HUES6 (cell line): ENCODE data around the gene TLE3.

ENCODE experiments used
- H3K27ac ChIP-seq: 2 replicates; pipeline ENCODE4 v1.7.0; 2013; ENCODE audit warnings: low read depth, mild to moderate bottlenecking, low read length, inconsistent platforms
- H3K27me3 ChIP-seq: 2 replicates; pipeline ENCODE4 v1.6.1; 2013; ENCODE audit warnings: low read length; ENCODE audit not compliant: control insufficient read depth, insufficient read depth
- H3K36me3 ChIP-seq: 2 replicates; pipeline ENCODE4 v1.6.1; 2013; ENCODE audit warnings: low read length; ENCODE audit not compliant: control insufficient read depth, insufficient read depth
- H3K4me1 ChIP-seq: 2 replicates; pipeline ENCODE4 v1.6.1; 2013; ENCODE audit warnings: low read length; ENCODE audit not compliant: control insufficient read depth, insufficient read depth
- H3K4me3 ChIP-seq: 2 replicates; pipeline ENCODE4 v1.5.1; 2013; ENCODE audit warnings: low read depth, low read length
- H3K9ac ChIP-seq: one replicate; pipeline ENCODE4 v1.6.1; 2013; ENCODE audit warnings: mild to moderate bottlenecking, low read length
- H3K9me3 ChIP-seq: 2 replicates; pipeline ENCODE4 v1.6.1; 2013; ENCODE audit warnings: low read depth, low read length; ENCODE audit not compliant: control insufficient read depth, insufficient read depth

The TLE3 gene

GRCh38 chr15:70061696-70062270 is 35.9 kb downstream of the TLE3 start:
- Histone ChIP-seq H3K27ac (no peak overlapping the region), H3K9ac (no peak overlapping the region), H3K36me3 (peaks cover 96% of the 10 kb centered on the region), H3K9me3 (no peaks in the 10 kb centered on the region), H3K27me3 (no peaks in the 10 kb centered on the region), H3K4me1 (no peaks in the 10 kb centered on the region), H3K4me3 (no peak overlapping the region)

GRCh38 chr15:70060993-70061305 is 36.8 kb downstream of the TLE3 start:
- Histone ChIP-seq H3K36me3 (peaks cover 94% of the 10 kb centered on the region), H3K27me3 (no peaks in the 10 kb centered on the region), H3K4me1 (no peaks in the 10 kb centered on the region), H3K27ac (no peak overlapping the region), H3K4me3 (no peak overlapping the region), H3K9me3 (no peaks in the 10 kb centered on the region), H3K9ac (no peak overlapping the region)

- no peak overlapping the region for H3K9ac ChIP-seq
- H3K9me3 ChIP-seq, result no peaks in the 10 kb centered on the region
- H3K27ac ChIP-seq, result no peak overlapping the region
- no peaks in the 10 kb centered on the region for H3K27me3 ChIP-seq
- H3K36me3 ChIP-seq, result peaks cover 95% of the 10 kb centered on the region
- no peak overlapping the region for H3K4me3 ChIP-seq
- H3K4me1 ChIP-seq, result no peaks in the 10 kb centered on the region
Observed at GRCh38 chr15:70060214-70060992, 37.3 kb downstream of the TLE3 start.

GRCh38 chr15:70059476-70060213 is 38.1 kb downstream of the TLE3 start:
- Histone ChIP-seq H3K4me3 (no peak overlapping the region), H3K9me3 (no peaks in the 10 kb centered on the region), H3K27me3 (no peaks in the 10 kb centered on the region), H3K4me1 (no peaks in the 10 kb centered on the region), H3K9ac (no peak overlapping the region), H3K36me3 (peaks cover 96% of the 10 kb centered on the region), H3K27ac (no peak overlapping the region)

- no peaks in the 10 kb centered on the region for H3K4me1 ChIP-seq
- no peaks in the 10 kb centered on the region for H3K27me3 ChIP-seq
- no peak overlapping the region for H3K4me3 ChIP-seq
- H3K9ac ChIP-seq, result no peak overlapping the region
- H3K9me3 ChIP-seq, result no peaks in the 10 kb centered on the region
- peaks cover 96% of the 10 kb centered on the region for H3K36me3 ChIP-seq
- no peak overlapping the region for H3K27ac ChIP-seq
Observed at GRCh38 chr15:70058642-70059360, 38.9 kb downstream of the TLE3 start.

- Histone ChIP-seq H3K4me3 (no peak overlapping the region), H3K4me1 (no peaks in the 10 kb centered on the region), H3K36me3 (peaks cover 96% of the 10 kb centered on the region), H3K27ac (no peak overlapping the region), H3K9ac (no peak overlapping the region), H3K9me3 (no peaks in the 10 kb centered on the region), H3K27me3 (no peaks in the 10 kb centered on the region)
Observed at GRCh38 chr15:70057931-70058641, 39.6 kb downstream of the TLE3 start.

GRCh38 chr15:70056091-70056680 is 41.5 kb downstream of the TLE3 start:
- H3K4me1 ChIP-seq, result no peaks in the 10 kb centered on the region
- no peak overlapping the region for H3K4me3 ChIP-seq
- no peaks in the 10 kb centered on the region for H3K27me3 ChIP-seq
- H3K36me3 ChIP-seq, result peaks cover 95% of the 10 kb centered on the region
- no peaks in the 10 kb centered on the region for H3K9me3 ChIP-seq
- H3K9ac ChIP-seq, result no peak overlapping the region
- H3K27ac ChIP-seq, result no peak overlapping the region

- Histone ChIP-seq H3K4me1 (no peaks in the 10 kb centered on the region), H3K27ac (no peak overlapping the region), H3K9me3 (no peaks in the 10 kb centered on the region), H3K27me3 (no peaks in the 10 kb centered on the region), H3K36me3 (peaks cover 95% of the 10 kb centered on the region), H3K9ac (no peak overlapping the region), H3K4me3 (no peak overlapping the region)
Observed at GRCh38 chr15:70055601-70056051, 42.1 kb downstream of the TLE3 start.

GRCh38 chr15:70054884-70055387 is 42.8 kb downstream of the TLE3 start:
- H3K9me3 ChIP-seq, result no peaks in the 10 kb centered on the region
- H3K27me3 ChIP-seq, result no peaks in the 10 kb centered on the region
- peaks cover 95% of the 10 kb centered on the region for H3K36me3 ChIP-seq
- H3K4me1 ChIP-seq, result no peaks in the 10 kb centered on the region
- no peak overlapping the region for H3K27ac ChIP-seq
- H3K4me3 ChIP-seq, result no peak overlapping the region
- no peak overlapping the region for H3K9ac ChIP-seq

- no peaks in the 10 kb centered on the region for H3K27me3 ChIP-seq
- H3K27ac ChIP-seq, result no peak overlapping the region
- no peaks in the 10 kb centered on the region for H3K4me1 ChIP-seq
- no peak overlapping the region for H3K9ac ChIP-seq
- H3K4me3 ChIP-seq, result no peak overlapping the region
- H3K36me3 ChIP-seq, result peaks cover 95% of the 10 kb centered on the region
- H3K9me3 ChIP-seq, result no peaks in the 10 kb centered on the region
Observed at GRCh38 chr15:70054366-70054765, 43.4 kb downstream of the TLE3 start.
